Right kidney (tissue), 1 donor: Measurements from ENCODE around the gene NVL.
"Not testable (repeated sequence)": the region's sequence is repeated elsewhere in the genome, so short reads cannot be mapped to it uniquely, and the experiment has no call there.

Source experiments
- DNase-seq: peaks from one replicate; pipeline ENCODE4 v3.0.0-alpha.2; 2016

Gene NVL

DNA sequence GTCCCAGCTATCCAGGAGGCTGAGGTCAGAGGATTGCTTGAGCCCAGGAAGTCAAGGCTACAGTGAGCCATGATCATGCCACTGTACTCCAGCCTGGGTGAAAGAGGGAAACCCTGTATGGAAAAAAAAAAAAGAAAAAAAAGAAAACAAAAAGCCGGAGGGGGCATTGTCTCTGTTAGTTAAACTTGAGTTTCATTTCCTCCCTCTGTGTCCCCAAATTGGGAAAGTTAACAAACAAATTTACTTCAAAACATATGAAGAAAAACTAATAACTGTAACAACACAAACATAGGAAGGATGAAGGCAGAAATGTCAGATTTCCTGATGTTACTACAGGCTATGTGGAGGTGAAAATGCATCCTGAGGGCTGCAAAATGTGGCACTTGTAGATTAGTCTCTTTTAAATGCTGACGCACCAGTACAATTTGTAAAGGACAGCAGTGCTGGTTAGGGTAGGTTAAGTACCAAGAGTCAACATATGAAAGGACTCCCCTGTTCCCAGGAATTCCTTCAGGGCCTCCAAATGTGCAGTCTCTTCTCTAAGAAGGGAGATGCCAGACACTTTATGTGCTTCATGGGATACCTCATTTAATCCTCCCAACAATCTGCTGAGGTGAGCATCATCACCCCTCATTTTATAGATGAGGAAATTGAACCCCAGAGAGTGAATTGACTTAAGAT, 94.0 kb downstream of the NVL start:
- DNase-seq, result no peak

DNA sequence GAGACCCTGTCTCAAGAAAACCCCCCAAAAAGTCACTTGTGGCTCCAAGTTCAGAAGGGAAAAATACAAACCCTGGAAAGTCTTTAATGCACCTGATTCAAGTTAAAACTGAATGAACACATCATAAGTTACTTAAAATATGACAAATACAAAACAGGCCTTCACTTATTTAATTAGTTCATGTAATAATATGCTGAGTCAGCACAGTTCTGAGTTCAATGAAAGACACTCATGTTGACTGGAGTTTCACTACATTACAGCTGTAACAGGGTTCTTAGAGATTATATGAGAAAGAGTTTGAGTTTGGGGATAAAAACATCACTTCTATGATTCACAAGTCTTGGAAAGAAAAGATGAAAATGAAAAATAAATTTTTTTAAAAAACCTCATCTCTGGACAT, 96.0 kb downstream of the NVL start:
- no peak for DNase-seq

GRCh38 chr1:224226849-224227502, 103.0 kb downstream of the NVL start:
- no peak for DNase-seq

GRCh38 chr1:224223819-224224714, 105.9 kb downstream of the NVL start:
- DNase-seq, result peak; percentile 13

GRCh38 chr1:224219612-224220059, 110.3 kb downstream of the NVL start:
- peak; percentile 13 for DNase-seq

DNA sequence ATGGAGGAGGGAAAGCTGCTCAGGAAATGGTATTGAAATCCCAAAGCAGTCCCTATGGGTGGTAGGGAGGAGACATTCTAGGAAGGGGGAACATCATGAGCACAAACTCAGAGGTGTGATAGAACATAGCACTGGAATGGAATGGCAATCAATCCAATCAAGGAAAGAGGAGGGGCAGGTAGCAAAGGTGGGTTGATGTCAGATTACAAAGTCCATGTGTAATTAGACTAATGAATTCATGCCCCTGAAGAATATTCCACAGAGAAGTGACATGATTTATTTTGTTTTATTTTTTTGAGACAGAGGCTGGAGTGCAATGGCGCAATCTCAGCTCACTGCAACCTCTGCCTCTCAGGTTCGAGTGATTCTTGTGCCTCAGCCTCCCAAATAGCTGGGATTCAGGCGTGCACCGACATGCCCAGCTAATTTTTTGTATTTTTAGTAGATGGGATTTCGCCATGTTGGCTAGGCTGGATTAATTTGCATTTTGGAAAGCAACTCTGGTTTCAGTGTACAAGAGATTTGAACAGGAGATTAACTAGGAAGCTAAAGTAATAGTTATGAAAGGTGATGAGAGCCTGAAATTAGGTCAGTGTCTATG, 110.9 kb downstream of the NVL start:
- peak; percentile 16 for DNase-seq

- peak; percentile 39 for DNase-seq
These were observed 112.0 kb downstream of the NVL start for GRCh38 chr1:224217655-224218623.

DNA sequence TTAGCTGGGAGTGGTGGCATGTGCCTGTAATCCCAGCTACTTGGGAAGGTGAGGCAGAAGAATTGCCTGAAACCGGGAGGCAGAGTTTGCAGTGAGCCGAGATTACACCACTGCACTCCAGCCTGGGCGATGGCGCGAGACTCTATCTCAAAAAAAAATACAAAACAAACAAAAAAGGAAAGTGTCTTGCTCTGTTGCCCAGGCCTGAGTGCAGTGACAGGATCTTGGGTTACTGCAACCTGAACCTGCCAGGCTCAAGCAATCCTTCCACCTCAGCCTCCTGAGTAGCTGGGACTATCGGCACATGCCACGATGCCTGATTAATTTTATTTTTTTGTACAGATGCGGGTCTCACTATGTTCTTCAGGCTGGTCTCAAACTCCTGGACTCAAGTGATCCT, 113.6 kb downstream of the NVL start:
- DNase-seq, result no peak

DNA sequence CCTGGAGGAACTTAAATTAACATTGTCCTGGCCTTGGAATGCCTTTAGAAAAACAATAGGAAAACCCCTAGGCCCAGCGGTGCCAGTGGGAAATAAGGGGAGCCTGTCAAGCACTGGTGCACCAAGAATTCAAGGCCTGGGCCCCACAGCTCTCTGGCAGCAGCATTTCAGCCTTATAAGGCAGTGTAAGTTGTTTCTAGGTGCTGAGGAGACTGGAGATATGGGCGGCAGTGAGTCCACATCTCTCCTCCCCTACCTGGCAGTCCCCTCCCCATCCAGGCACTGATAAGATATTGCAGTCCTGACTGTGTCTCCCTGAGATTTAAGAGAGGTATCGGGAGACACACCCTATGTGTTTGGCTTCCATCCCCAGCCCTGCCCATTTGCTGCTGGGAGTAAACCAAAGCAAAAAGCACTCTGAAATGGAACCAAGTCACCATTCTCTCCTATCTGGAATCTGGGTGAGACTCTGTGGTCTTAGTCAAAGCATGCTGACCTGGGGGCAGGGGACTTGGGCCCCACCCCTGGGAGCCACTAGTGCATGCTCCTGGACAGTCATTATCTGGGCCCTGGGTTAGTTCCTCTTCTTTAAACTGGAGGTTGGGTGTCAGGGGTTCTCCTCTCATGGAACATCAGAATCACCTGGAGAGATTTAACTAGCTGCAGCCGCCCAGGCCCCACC, 116.4 kb downstream of the NVL start:
- peak; percentile 22 for DNase-seq

DNA sequence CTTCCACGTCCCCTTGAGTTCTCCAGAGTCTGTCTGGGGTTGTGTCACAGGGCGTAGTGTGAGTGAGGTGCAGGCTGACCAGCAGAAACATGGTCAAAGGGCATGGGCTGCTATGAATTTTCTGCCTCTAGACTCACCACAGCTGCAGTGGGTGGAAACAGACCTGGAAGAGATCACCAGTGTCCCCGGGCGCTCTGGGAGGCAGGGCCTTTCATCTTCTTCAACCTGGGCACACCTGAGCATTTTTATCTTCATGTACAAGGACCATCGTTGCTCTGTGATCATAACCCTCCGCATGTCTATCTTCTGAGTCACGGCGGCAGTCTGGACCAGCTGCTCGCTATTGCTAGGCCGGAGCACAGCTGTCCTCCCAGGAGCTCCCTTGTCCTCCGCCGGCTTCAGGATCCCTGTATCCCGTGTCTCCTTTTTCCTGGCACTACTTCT, 117.3 kb downstream of the NVL start:
- DNase-seq, result peak; percentile 8

DNA sequence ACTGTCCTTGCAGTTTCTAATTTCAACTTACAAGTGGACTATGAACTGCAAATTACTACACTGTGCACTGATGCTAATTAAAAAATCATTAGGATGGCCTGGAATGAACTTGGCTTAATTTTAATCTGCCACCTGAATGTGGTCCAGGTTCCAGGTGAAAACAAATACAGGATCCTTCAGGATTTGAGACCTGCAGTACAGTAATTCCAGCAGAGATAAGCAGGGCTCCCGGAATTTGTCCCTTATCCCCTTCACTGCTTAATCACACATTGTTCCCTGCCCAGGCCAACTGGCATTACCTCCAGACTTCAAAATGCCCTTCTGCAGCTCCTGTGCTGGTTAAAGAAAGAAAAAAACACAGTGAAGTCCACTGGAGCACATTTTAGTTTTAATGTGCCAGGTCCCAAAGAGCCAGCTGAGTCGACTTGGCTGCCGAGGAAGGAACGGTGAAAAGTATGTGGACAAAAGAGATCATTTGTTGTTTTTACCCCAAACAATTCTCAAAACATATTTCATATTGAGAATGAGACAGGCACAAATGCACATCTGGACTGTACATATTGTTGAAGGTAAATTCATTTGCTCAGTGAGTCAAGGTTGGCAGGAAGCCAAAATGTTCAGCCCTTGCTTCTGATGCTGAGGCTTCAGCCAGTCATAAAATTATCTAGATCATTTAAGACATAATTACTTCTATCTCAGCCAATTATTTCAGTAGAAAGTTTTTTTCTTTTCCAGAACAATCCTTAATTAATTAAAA, 118.6 kb downstream of the NVL start:
- DNase-seq, result peak; percentile 39

DNA sequence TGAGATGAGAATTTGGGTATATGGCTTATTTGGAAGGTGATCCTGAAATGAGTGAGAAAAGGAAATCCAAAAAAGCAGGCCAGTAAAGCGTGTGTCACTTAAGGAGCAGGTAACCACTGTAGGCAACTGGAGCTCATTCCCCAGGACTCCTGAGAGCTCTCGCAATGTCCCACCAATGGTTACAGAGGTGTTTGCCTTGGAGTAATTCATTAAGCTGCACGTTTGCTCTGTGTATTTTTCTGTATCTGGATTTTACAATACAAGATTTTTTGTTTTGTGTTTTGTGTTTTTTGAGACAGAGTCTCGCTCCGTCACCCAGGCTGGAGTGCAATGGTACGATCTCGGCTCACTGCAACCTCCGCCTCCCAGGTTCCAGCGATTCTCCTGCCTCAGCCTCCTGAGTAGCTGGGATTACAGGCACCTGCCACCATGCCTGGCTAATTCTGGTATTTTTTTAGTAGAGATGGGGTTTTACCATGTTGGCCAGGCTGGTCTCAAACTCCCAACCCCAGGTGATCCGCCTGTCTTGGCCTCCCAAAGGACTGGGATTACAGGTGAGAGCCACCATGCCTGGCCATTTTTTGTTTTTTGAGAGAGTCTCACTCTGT, 123.9 kb downstream of the NVL start:
- DNase-seq, result not testable (repeated sequence)

DNA sequence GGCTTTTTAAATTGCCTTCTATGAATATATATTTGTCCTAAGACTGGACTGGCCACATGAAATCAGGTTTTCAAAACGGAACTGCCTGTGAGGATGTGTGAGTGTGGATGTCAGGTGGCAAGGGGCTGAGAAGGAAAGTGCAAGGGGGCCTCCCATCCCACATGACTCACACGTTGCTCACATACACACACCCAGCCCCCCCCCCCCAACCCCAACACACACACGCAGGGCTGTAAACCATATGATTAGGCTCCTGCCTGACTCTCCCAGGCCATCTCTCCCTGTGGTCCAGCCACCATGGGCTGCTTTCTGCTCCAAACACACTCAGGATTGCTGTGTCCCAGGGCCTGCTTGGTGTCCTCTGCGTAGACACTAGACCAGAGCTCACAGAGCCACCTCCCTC, 124.5 kb downstream of the NVL start:
- peak; percentile 41 for DNase-seq

GRCh38 chr1:224203243-224204016, 126.5 kb downstream of the NVL start:
- DNase-seq, result peak; percentile 61

GRCh38 chr1:224201853-224202252, 128.1 kb downstream of the NVL start:
- no peak for DNase-seq

DNA sequence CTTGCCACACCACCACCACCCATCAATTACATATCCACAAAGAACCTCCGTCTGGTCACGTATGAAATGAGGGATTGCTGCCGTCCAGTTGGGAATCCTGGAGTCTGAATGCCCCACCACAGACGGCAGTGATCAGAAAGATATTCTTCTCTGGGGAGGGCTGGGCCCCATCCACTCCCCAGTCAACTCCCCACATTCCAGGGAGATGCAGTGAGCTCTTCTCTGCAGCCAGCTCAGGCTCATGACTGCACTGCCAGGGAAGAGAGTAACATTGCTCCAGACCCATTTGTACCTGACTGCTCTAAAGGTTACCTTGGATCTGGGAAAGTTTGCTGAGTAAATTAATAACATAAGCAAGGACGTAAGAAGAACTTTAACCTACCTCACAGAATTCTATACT, 128.6 kb downstream of the NVL start:
- DNase-seq, result no peak

DNA sequence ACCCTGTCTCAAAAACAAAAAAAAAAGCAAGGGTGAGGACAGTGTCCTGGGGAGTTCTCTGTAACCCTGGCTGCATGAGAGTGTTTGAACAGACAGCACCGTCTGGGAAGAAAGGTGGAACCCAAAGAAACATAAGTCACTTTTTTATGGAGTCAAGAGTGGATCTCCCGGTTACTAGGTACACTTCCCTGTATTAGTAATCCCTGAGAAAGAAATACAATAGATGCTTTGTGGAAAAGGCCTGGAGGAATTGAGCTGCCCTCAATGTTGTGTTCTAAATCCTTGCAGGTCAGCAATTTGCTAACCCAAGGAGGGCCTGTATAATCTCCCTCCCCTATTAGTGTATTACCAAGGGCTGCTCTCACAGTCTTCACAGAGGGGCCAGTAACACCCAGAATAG, 130.3 kb downstream of the NVL start:
- DNase-seq, result no peak

DNA sequence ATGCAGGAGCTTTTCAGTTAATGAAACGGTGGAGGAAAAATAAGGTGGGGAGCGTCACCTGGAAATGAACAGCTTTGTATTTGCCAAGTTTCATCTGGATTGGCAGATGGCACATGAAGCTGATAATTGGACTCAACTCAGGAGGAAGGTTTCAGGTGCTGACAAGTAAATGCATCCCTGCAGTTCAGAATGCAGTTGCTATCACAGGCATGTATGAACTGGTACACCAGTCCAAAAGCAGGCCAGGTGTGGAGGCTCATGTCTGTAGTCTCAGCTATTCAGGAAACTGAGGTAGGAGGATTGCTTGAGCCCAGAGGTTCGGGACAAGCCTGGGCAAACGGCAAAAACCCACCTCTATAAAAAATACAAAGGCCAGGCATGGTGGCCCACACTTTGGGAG, 131.4 kb downstream of the NVL start:
- no peak for DNase-seq
